SU-DHL-6 (cell line): Measurements from ENCODE around the gene PIK3CA.
"Not testable (repeated sequence)": the region's sequence is repeated elsewhere in the genome, so short reads cannot be mapped to it uniquely, and the experiment has no call there.

ENCODE experiments used
- H2AFZ ChIP-seq: fragments of 200-600 bp; sonication (generic); 2 replicates; pipeline ENCODE4 v1.6.1; 2014; ENCODE audit warnings: low read depth, mild to moderate bottlenecking, moderate library complexity, mixed read lengths, antibody characterized with exemption, low read length; ENCODE audit not compliant: severe bottlenecking
- H3F3A ChIP-seq: fragments of 200-600 bp; shearing (Covaris generic); 2 replicates; pipeline ENCODE4 v1.6.0; 2016; ENCODE audit warnings: antibody characterized with exemption, mild to moderate bottlenecking; ENCODE audit not compliant: insufficient read depth
- H3K27ac ChIP-seq: fragments of 200-600 bp; sonication (generic); 2 replicates; pipeline ENCODE4 v1.5.1; 2016; ENCODE audit warnings: low read depth, mild to moderate bottlenecking, low read length, moderate library complexity, mixed read lengths
- H3K27me3 ChIP-seq: fragments of 200-600 bp; sonication (generic), shearing (Covaris generic); 2 replicates; pipeline ENCODE4 v1.6.0; 2014; ENCODE audit warnings: mild to moderate bottlenecking, low read length
- H3K36me3 ChIP-seq: fragments of 200-600 bp; sonication (generic); 2 replicates; pipeline ENCODE4 v1.6.1; 2014; ENCODE audit warnings: mild to moderate bottlenecking, low read length, mixed read lengths
- H3K4me2 ChIP-seq: fragments of 300-600, 200-600 bp; shearing (Covaris generic), sonication (generic); 2 replicates; pipeline ENCODE4 v1.6.0; 2014; ENCODE audit warnings: low read length, low read depth, mild to moderate bottlenecking; ENCODE audit not compliant: poor library complexity, severe bottlenecking
- H3K4me3 ChIP-seq: fragments of 200-600 bp; sonication (generic); 2 replicates; pipeline ENCODE4 v1.5.1; 2014; ENCODE audit warnings: antibody characterized with exemption, low read length, mild to moderate bottlenecking, mixed read lengths; ENCODE audit not compliant: insufficient read depth, poor library complexity, severe bottlenecking
- H3K79me2 ChIP-seq: fragments of 200-600 bp; sonication (generic); 2 replicates; pipeline ENCODE4 v1.6.1; 2014; ENCODE audit warnings: mild to moderate bottlenecking, low read length, moderate library complexity; ENCODE audit not compliant: insufficient read depth
- H3K9ac ChIP-seq: fragments of 200-600 bp; sonication (generic); 2 replicates; pipeline ENCODE4 v1.7.0; 2014; ENCODE audit warnings: mild to moderate bottlenecking, low read length
- H3K9me2 ChIP-seq: fragments of 200-600 bp; sonication (generic); replicated peaks from 2 replicates; pipeline ENCODE4 v1.6.1; 2014; ENCODE audit warnings: low read length; ENCODE audit not compliant: insufficient read depth
- H3K9me3 ChIP-seq: fragments of 200-600 bp; sonication (generic); 2 replicates; pipeline ENCODE4 v1.6.1; 2014; ENCODE audit warnings: low read length, mixed read lengths; ENCODE audit not compliant: insufficient read depth
- H4K20me1 ChIP-seq: fragments of 200-600 bp; sonication (generic); 2 replicates; pipeline ENCODE4 v1.6.1; 2014; ENCODE audit warnings: low read depth, mild to moderate bottlenecking, antibody characterized with exemption, low read length, moderate library complexity, mixed read lengths
- CTCF ChIP-seq: fragments of 200-600 bp; sonication (generic); IDR thresholded peaks from one replicate; pipeline ENCODE4 v1.5.1; 2017; ENCODE audit warnings: antibody characterized with exemption, mild to moderate bottlenecking, low read length, moderate library complexity; ENCODE audit not compliant: insufficient read depth, poor library complexity, severe bottlenecking
- EZH2phosphoT487 ChIP-seq: fragments of 200-600 bp; sonication (generic), shearing (Covaris generic); conservative IDR thresholded peaks from 2 replicates; pipeline ENCODE4 v1.6.1; 2018; ENCODE audit warnings: mild to moderate bottlenecking, antibody characterized with exemption, low read length, moderate library complexity, mixed read lengths

Gene PIK3CA

GRCh38 chr3:179200790-179201189 lies 52.6 kb downstream of the PIK3CA start:
- Histone ChIP-seq H3K36me3 (peaks cover 3% of the 10 kb centered on the region; the same call in 1 of the 2 replicates), H3K9me3 (no peaks in the 10 kb centered on the region), H3K4me2 (no peak overlapping the region), H3K79me2 (no peaks in the 10 kb centered on the region), H3K9me2 (no peaks in the 10 kb centered on the region), H3K27ac (no peak overlapping the region), H3K4me3 (no peak overlapping the region), H3K9ac (no peak overlapping the region), H2AFZ (no peak overlapping the region), H4K20me1 (no peaks in the 10 kb centered on the region), H3K27me3 (no peaks in the 10 kb centered on the region), H3F3A (no peaks in the 10 kb centered on the region; the same call in 1 of the 2 replicates)
- no peak for TF ChIP-seq CTCF
- TF ChIP-seq EZH2phosphoT487 = no peak

GRCh38 chr3:179215550-179215949 lies 67.4 kb downstream of the PIK3CA start:
- H4K20me1 ChIP-seq, H3F3A ChIP-seq, H3K36me3 ChIP-seq, H3K9ac ChIP-seq, H3K4me3 ChIP-seq, H2AFZ ChIP-seq, H3K27ac ChIP-seq, H3K79me2 ChIP-seq, H3K4me2 ChIP-seq, H3K9me3 ChIP-seq, H3K9me2 ChIP-seq, H3K27me3 ChIP-seq: not testable (repeated sequence)

- H3K4me2 ChIP-seq, H2AFZ ChIP-seq, H3K9me3 ChIP-seq, H3K27ac ChIP-seq, H3F3A ChIP-seq, H4K20me1 ChIP-seq, H3K27me3 ChIP-seq, H3K36me3 ChIP-seq, H3K4me3 ChIP-seq, H3K79me2 ChIP-seq, H3K9ac ChIP-seq, H3K9me2 ChIP-seq: not testable (repeated sequence)
These were observed 70.1 kb downstream of the PIK3CA start for GRCh38 chr3:179218213-179218612.

- TF ChIP-seq CTCF (no peak), EZH2phosphoT487 (no peak)
- H3K9me3 ChIP-seq = no peaks in the 10 kb centered on the region
- no peaks in the 10 kb centered on the region for H3K9me2 ChIP-seq
- no peak overlapping the region for H3K9ac ChIP-seq
- H3K36me3 ChIP-seq = no peaks in the 10 kb centered on the region; the same call in 1 of the 2 replicates
- H3K4me2 ChIP-seq = no peak overlapping the region
- H2AFZ ChIP-seq = no peak overlapping the region
- H3K4me3 ChIP-seq = no peak overlapping the region
- no peaks in the 10 kb centered on the region for H4K20me1 ChIP-seq
- H3F3A ChIP-seq = no peaks in the 10 kb centered on the region
- H3K27me3 ChIP-seq = no peaks in the 10 kb centered on the region
- H3K79me2 ChIP-seq = no peaks in the 10 kb centered on the region
- H3K27ac ChIP-seq = no peak overlapping the region
These were observed 75.4 kb downstream of the PIK3CA start for GRCh38 chr3:179223548-179223947.
